GM23338 (cell line): ENCODE data around the gene ARHGAP19. TPM values are rescaled to one million over a fixed set of nuclear protein-coding genes. Genes with fewer than 3 reads are reported as not detected.

ENCODE experiments used
- ATAC-seq: fragments of 200-7000 bp; cut with Tn5 transposase; 3 replicates; pipeline ENCODE4 v1.9.1; 2020
- DNase-seq: peaks from one replicate; pipeline ENCODE4 v3.0.0-alpha.2; 2015; ENCODE audit warnings: low spot score
- H2AFZ ChIP-seq: fragments of 200-600 bp; sonication (generic); 2 replicates; pipeline ENCODE4 v1.8.0; 2016; ENCODE audit warnings: antibody characterized with exemption, mild to moderate bottlenecking, moderate library complexity
- H3F3A ChIP-seq: fragments of 200-600 bp; sonication (generic); replicated peaks from 2 replicates; pipeline ENCODE4 v1.8.0; 2017; ENCODE audit warnings: antibody characterized with exemption, mixed run types, low read depth
- H3K27ac ChIP-seq: fragments of 200-600 bp; sonication (generic); 2 replicates; pipeline ENCODE4 v1.6.1; 2016; ENCODE audit warnings: low read depth
- H3K27me3 ChIP-seq: fragments of 200-600 bp; sonication (generic); 2 replicates; pipeline ENCODE4 v1.8.0; 2016; ENCODE audit warnings: mild to moderate bottlenecking, mixed run types, moderate library complexity; ENCODE audit not compliant: insufficient read depth
- H3K36me3 ChIP-seq: fragments of 200-600 bp; sonication (generic); 2 replicates; pipeline ENCODE4 v1.8.0; 2016; ENCODE audit warnings: mild to moderate bottlenecking; ENCODE audit not compliant: insufficient read depth
- H3K4me1 ChIP-seq: fragments of 200-600 bp; sonication (generic); 2 replicates; pipeline ENCODE4 v1.8.0; 2016; ENCODE audit warnings: mild to moderate bottlenecking, moderate library complexity; ENCODE audit not compliant: insufficient read depth
- H3K4me2 ChIP-seq: fragments of 200-600 bp; sonication (generic); 2 replicates; pipeline ENCODE4 v1.7.1; 2017; ENCODE audit warnings: mixed run types
- H3K4me3 ChIP-seq: fragments of 200-600 bp; sonication (generic); 2 replicates; pipeline ENCODE4 v1.6.1; 2016; ENCODE audit warnings: mixed run types
- H3K79me2 ChIP-seq: fragments of 200-600 bp; sonication (generic); replicated peaks from 2 replicates; pipeline ENCODE4 v1.8.0; 2017; ENCODE audit warnings: mild to moderate bottlenecking; ENCODE audit not compliant: insufficient read depth
- H3K9me2 ChIP-seq: fragments of 200-600 bp; sonication (generic); 2 replicates; pipeline ENCODE4 v1.8.0; 2017; ENCODE audit not compliant: insufficient read depth
- H4K20me1 ChIP-seq: fragments of 200-600 bp; sonication (generic); replicated peaks from 2 replicates; pipeline ENCODE4 v1.8.0; 2017; ENCODE audit warnings: mild to moderate bottlenecking; ENCODE audit not compliant: insufficient read depth
- H3K27ac Mint-ChIP-seq: 2 replicates; pipeline ENCODE4 v1.8.0; 2020; ENCODE audit warnings: inconsistent platforms, mild to moderate bottlenecking, moderate library complexity, mixed read lengths
- H3K27me3 Mint-ChIP-seq: 3 replicates; pipeline ENCODE4 v1.8.0; 2022; ENCODE audit warnings: low read depth, mild to moderate bottlenecking, moderate library complexity, mixed read lengths, inconsistent platforms; ENCODE audit not compliant: insufficient read depth, poor library complexity
- H3K36me3 Mint-ChIP-seq: 3 replicates; pipeline ENCODE4 v1.8.0; 2021; ENCODE audit warnings: low read depth, mild to moderate bottlenecking, inconsistent platforms, moderate library complexity, mixed read lengths
- H3K4me1 Mint-ChIP-seq: 3 replicates; pipeline ENCODE4 v1.8.0; 2020; ENCODE audit warnings: mild to moderate bottlenecking, inconsistent platforms, mixed read lengths
- H3K4me3 Mint-ChIP-seq: 3 replicates; pipeline ENCODE4 v1.8.0; 2021; ENCODE audit warnings: moderate library complexity, mild to moderate bottlenecking, inconsistent platforms, mixed read lengths
- H3K9me3 Mint-ChIP-seq: 3 replicates; pipeline ENCODE4 v1.8.0; 2020; ENCODE audit warnings: moderate library complexity, mild to moderate bottlenecking, inconsistent platforms, mixed read lengths
- CREB1 ChIP-seq: fragments of 250-450 bp; sonication (Bioruptor Pico); IDR thresholded peaks from 2 replicates; pipeline ENCODE4 v1.5.0; 2020; ENCODE audit warnings: low read depth, mild to moderate bottlenecking, moderate library complexity
- EZH2 ChIP-seq: fragments of 200-600 bp; sonication (generic); IDR thresholded peaks from one replicate; pipeline ENCODE4 v1.8.0; 2017; ENCODE audit warnings: antibody characterized with exemption, mild to moderate bottlenecking, low read depth; ENCODE audit not compliant: unreplicated experiment
- EZH2phosphoT487 ChIP-seq: fragments of 200-600 bp; sonication (generic); IDR thresholded peaks from one replicate; pipeline ENCODE4 v1.8.1; 2018; ENCODE audit warnings: antibody characterized with exemption; ENCODE audit not compliant: unreplicated experiment
- NANOG ChIP-seq: IDR thresholded peaks from 2 replicates; pipeline ENCODE4 v1.6.1; 2016; ENCODE audit warnings: antibody characterized with exemption, borderline replicate concordance
- POLR2AphosphoS5 ChIP-seq: IDR thresholded peaks from 2 replicates; pipeline ENCODE4 v1.6.1; 2016; ENCODE audit warnings: antibody characterized with exemption, low read depth
- ZNF114 ChIP-seq: fragments of 250-450 bp; sonication (Bioruptor Pico); IDR thresholded peaks from 2 replicates; pipeline ENCODE4 v1.5.0; 2020; ENCODE audit warnings: mild to moderate bottlenecking, moderate library complexity
- ZNF331 ChIP-seq: fragments of 250-450 bp; sonication (Bioruptor Pico); IDR thresholded peaks from 2 replicates; pipeline ENCODE4 v1.5.0; 2020; ENCODE audit warnings: low read depth, mild to moderate bottlenecking, moderate library complexity
- polyA plus RNA-seq: library from polyadenylated mRNA; unstranded; fragments of >200 nt; fragmentation: Nextera tagmentation; extraction: Ambion mirVana; gene quantifications from 2 replicates; pipeline ENCODE4 v1.2.1, GENCODE V29; 2016
- total RNA-seq: library from RNA; depleted of rRNA; stranded (reverse); fragments of >200 nt; shearing (Covaris generic); gene quantifications from 2 replicates; pipeline ENCODE4 v1.2.3, GENCODE V29; 2014
- TF ChIP-seq, protein P1 (sequence below), 2 experiments: fragments of 200-600 bp in 1 of 2; sonication (generic) in 1 of 2; conservative IDR thresholded peaks; 2 replicates each; pipeline versions ENCODE4 v1.5.1 to v1.6.1; 2016 to 2017; ENCODE audit warnings: antibody characterized with exemption in 2 of 2, low read depth in 2 of 2, mild to moderate bottlenecking in 2 of 2, moderate library complexity in 1 of 2
- TF ChIP-seq, protein P2 (sequence below): fragments of 250-450 bp; sonication (Bioruptor Pico); IDR thresholded peaks from 2 replicates; pipeline ENCODE4 v1.5.0; 2020; ENCODE audit warnings: mild to moderate bottlenecking, moderate library complexity

ARHGAP19 gene
- total and polyA plus RNA-seq, 2 experiments from 2014 or later, result 11.5 to 38.8 TPM

DNA sequence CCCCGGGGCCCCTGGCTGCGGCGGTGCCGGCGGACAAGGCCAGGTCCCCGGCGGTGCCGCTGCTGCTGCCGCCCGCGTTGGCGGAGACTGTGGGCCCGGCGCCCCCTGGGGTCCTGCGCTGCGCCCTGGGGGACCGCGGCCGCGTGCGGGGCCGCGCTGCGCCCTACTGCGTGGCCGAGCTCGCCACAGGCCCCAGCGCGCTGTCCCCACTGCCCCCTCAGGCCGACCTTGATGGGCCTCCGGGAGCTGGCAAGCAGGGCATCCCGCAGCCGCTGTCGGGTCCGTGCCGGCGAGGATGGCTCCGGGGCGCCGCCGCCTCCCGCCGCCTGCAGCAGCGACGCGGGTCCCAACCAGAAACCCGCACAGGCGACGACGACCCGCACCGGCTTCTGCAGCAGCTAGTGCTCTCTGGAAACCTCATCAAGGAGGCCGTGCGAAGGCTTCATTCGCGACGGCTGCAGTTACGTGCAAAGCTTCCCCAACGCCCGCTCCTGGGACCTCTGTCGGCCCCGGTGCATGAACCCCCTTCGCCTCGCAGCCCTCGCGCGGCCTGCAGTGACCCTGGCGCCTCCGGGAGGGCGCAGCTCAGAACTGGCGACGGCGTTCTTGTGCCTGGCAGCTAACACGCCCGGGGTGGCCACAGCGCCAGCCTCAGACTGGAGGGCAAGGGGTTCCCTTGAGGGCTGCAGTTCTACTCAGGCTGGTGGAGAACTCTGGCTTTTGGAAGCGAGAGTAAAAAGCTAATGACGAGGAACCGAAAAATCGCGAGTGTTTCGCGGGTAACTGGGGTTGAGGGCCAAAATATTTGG, 27.4 kb upstream of the ARHGAP19 start:
- Histone ChIP-seq H3K27ac (no peak overlapping the region), H3F3A (peaks cover 9% of the 10 kb centered on the region), H3K4me2 (peak overlapping the region; percentile 96), H3K36me3 (no peaks in the 10 kb centered on the region), H3K4me3 (peak overlapping the region; percentile 86), H3K27me3 (peaks cover 28% of the 10 kb centered on the region), H3K4me1 (peaks cover 20% of the 10 kb centered on the region), H3K79me2 (no peaks in the 10 kb centered on the region), H4K20me1 (no peaks in the 10 kb centered on the region), H2AFZ (peak overlapping the region; percentile 74; the same call in 1 of the 2 replicates), H3K9me2 (no peaks in the 10 kb centered on the region)
- Mint-ChIP-seq H3K4me1 (peaks cover 23% of the 10 kb centered on the region), H3K4me3 (peak overlapping the region; percentile 78), H3K27me3 (peaks cover 44% of the 10 kb centered on the region), H3K27ac (no peak overlapping the region), H3K9me3 (no peaks in the 10 kb centered on the region), H3K36me3 (no peaks in the 10 kb centered on the region)
- peak; percentile 67 for ATAC-seq
- TF ChIP-seq NANOG, result no peak
- no peak for TF ChIP-seq EZH2
- no peak for TF ChIP-seq EZH2phosphoT487
- TF ChIP-seq, protein P1, sequence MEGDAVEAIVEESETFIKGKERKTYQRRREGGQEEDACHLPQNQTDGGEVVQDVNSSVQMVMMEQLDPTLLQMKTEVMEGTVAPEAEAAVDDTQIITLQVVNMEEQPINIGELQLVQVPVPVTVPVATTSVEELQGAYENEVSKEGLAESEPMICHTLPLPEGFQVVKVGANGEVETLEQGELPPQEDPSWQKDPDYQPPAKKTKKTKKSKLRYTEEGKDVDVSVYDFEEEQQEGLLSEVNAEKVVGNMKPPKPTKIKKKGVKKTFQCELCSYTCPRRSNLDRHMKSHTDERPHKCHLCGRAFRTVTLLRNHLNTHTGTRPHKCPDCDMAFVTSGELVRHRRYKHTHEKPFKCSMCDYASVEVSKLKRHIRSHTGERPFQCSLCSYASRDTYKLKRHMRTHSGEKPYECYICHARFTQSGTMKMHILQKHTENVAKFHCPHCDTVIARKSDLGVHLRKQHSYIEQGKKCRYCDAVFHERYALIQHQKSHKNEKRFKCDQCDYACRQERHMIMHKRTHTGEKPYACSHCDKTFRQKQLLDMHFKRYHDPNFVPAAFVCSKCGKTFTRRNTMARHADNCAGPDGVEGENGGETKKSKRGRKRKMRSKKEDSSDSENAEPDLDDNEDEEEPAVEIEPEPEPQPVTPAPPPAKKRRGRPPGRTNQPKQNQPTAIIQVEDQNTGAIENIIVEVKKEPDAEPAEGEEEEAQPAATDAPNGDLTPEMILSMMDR (conservative IDR thresholded peaks at IDR 0.05; ENCODE audit: low read depth in 2 of 2), result peak in 1 of 2 experiments; percentile 31; a peak in 2 of 4 replicates
- DNase-seq, result peak; percentile 86

DNA sequence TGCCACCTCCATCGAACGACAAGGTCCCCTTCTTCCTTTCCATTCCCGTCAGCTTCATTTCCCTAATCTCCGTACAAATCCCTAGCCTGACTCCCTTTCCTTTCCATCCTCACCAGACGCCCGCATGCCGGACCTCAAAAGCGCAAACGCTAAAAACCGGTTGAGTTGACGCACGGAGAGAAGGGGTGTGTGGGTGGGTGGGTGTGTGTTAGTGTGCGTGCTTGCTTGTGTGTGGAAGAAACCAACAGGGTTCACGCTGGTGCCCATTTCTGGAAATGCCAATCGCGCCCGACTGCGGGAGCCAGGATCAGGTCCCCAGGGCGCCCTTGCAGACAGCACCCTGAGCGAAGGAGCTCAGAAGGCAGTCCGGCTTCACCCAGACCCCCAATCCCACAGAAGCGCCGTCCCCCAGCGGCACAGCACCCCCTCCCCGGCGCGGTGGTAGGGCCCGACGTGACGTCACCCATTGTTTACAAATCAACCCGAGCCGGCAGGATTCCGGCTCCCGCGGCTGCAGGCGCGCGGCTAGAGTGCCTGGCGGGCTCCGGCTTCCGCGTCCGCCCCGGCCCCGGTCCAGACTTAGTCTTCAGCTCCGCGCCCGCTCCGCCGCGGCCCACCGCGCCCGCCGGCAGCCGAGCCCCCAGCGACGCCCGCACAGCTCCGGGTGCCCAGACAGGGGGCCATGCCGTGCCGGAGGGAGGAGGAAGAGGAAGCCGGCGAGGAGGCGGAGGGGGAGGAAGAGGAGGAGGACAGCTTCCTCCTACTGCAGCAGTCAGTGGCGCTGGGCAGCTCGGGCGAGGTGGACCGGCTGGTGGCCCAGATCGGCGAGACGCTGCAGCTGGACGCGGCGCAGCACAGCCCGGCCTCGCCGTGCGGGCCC, 26.6 kb upstream of the ARHGAP19 start, which contains the start of gene FRAT1:
Gene FRAT1, plus strand, starts transcription at position 500 of the 880 bp plus-strand sequence. Its CDS starts 183 bp downstream, at position 683.
- H3K4me1 ChIP-seq, result peaks cover 20% of the 10 kb centered on the region
- peak; percentile 67 for ATAC-seq
- H3K9me3 Mint-ChIP-seq, result no peaks in the 10 kb centered on the region
- H3K4me2 ChIP-seq, result peak within 1 kb of the TSS; percentile 96
- H2AFZ ChIP-seq, result peak within 1 kb of the TSS; percentile 97; the same call in 1 of the 2 replicates
- H3K79me2 ChIP-seq, result no peaks in the 10 kb centered on the region
- peak within 1 kb of the TSS; percentile 86 for H3K4me3 ChIP-seq
- peak within 1 kb of the TSS; percentile 98 for H3K27ac ChIP-seq
- H3K36me3 ChIP-seq, result no peaks in the 10 kb centered on the region
- H3K27me3 ChIP-seq, result peaks cover 28% of the 10 kb centered on the region
- TF ChIP-seq POLR2AphosphoS5 (peak; percentile 60), ZNF331 (no peak), CREB1 (peak; percentile 97), ZNF114 (no peak)
- TF ChIP-seq, protein P2, sequence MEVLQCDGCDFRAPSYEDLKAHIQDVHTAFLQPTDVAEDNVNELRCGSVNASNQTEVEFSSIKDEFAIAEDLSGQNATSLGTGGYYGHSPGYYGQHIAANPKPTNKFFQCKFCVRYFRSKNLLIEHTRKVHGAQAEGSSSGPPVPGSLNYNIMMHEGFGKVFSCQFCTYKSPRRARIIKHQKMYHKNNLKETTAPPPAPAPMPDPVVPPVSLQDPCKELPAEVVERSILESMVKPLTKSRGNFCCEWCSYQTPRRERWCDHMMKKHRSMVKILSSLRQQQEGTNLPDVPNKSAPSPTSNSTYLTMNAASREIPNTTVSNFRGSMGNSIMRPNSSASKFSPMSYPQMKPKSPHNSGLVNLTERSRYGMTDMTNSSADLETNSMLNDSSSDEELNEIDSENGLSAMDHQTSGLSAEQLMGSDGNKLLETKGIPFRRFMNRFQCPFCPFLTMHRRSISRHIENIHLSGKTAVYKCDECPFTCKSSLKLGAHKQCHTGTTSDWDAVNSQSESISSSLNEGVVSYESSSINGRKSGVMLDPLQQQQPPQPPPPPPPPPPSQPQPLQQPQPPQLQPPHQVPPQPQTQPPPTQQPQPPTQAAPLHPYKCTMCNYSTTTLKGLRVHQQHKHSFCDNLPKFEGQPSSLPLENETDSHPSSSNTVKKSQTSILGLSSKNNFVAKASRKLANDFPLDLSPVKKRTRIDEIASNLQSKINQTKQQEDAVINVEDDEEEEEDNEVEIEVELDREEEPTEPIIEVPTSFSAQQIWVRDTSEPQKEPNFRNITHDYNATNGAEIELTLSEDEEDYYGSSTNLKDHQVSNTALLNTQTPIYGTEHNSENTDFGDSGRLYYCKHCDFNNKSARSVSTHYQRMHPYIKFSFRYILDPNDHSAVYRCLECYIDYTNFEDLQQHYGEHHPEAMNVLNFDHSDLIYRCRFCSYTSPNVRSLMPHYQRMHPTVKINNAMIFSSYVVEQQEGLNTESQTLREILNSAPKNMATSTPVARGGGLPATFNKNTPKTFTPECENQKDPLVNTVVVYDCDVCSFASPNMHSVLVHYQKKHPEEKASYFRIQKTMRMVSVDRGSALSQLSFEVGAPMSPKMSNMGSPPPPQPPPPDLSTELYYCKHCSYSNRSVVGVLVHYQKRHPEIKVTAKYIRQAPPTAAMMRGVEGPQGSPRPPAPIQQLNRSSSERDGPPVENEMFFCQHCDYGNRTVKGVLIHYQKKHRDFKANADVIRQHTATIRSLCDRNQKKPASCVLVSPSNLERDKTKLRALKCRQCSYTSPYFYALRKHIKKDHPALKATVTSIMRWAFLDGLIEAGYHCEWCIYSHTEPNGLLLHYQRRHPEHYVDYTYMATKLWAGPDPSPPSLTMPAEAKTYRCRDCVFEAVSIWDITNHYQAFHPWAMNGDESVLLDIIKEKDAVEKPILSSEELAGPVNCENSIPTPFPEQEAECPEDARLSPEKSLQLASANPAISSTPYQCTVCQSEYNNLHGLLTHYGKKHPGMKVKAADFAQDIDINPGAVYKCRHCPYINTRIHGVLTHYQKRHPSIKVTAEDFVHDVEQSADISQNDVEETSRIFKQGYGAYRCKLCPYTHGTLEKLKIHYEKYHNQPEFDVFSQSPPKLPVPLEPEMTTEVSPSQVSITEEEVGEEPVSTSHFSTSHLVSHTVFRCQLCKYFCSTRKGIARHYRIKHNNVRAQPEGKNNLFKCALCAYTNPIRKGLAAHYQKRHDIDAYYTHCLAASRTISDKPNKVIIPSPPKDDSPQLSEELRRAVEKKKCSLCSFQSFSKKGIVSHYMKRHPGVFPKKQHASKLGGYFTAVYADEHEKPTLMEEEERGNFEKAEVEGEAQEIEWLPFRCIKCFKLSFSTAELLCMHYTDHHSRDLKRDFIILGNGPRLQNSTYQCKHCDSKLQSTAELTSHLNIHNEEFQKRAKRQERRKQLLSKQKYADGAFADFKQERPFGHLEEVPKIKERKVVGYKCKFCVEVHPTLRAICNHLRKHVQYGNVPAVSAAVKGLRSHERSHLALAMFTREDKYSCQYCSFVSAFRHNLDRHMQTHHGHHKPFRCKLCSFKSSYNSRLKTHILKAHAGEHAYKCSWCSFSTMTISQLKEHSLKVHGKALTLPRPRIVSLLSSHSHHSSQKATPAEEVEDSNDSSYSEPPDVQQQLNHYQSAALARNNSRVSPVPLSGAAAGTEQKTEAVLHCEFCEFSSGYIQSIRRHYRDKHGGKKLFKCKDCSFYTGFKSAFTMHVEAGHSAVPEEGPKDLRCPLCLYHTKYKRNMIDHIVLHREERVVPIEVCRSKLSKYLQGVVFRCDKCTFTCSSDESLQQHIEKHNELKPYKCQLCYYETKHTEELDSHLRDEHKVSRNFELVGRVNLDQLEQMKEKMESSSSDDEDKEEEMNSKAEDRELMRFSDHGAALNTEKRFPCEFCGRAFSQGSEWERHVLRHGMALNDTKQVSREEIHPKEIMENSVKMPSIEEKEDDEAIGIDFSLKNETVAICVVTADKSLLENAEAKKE (CRISPR knock-in tag), result no peak
- peaks cover 9% of the 10 kb centered on the region for H3F3A ChIP-seq
- H3K27me3 Mint-ChIP-seq, result peaks cover 44% of the 10 kb centered on the region
- peak within 1 kb of the TSS; percentile 100 for H3K27ac Mint-ChIP-seq
- H4K20me1 ChIP-seq, result no peaks in the 10 kb centered on the region
- DNase-seq, result peak; percentile 93
- H3K4me3 Mint-ChIP-seq, result peak within 1 kb of the TSS; percentile 84
- H3K4me1 Mint-ChIP-seq, result peaks cover 23% of the 10 kb centered on the region
- no peaks in the 10 kb centered on the region for H3K9me2 ChIP-seq
- no peaks in the 10 kb centered on the region for H3K36me3 Mint-ChIP-seq
